AG10803 (cell line): ENCODE data around the gene TANC1.

Experiments used
- DNase-seq: peaks from one replicate; pipeline ENCODE4 v3.0.0; 2010; ENCODE audit warnings: low read depth
- H3K4me3 ChIP-seq: 2 replicates; pipeline ENCODE4 v1.5.1; 2011; ENCODE audit warnings: mild to moderate bottlenecking, low read length, control low read depth
- CTCF ChIP-seq: conservative IDR thresholded peaks from 2 replicates; pipeline ENCODE4 v1.5.1; 2011; ENCODE audit warnings: mild to moderate bottlenecking, low read length, control low read depth, inconsistent platforms

TANC1 gene

GRCh38 chr2:159227467-159227866 lies 259.0 kb downstream of the TANC1 start:
- DNase-seq: peak; percentile 35
- TF ChIP-seq CTCF: no peak
- peak overlapping the region; percentile 42 for H3K4me3 ChIP-seq

GRCh38 chr2:159228081-159228581 lies 259.7 kb downstream of the TANC1 start:
- peak; percentile 95 for DNase-seq
- TF ChIP-seq CTCF: peak; percentile 17; the same call in 1 of the 2 replicates
- peak overlapping the region; percentile 42 for H3K4me3 ChIP-seq

GRCh38 chr2:159229476-159230144 lies 261.2 kb downstream of the TANC1 start:
- no peak for DNase-seq
- TF ChIP-seq CTCF: no peak

DNA sequence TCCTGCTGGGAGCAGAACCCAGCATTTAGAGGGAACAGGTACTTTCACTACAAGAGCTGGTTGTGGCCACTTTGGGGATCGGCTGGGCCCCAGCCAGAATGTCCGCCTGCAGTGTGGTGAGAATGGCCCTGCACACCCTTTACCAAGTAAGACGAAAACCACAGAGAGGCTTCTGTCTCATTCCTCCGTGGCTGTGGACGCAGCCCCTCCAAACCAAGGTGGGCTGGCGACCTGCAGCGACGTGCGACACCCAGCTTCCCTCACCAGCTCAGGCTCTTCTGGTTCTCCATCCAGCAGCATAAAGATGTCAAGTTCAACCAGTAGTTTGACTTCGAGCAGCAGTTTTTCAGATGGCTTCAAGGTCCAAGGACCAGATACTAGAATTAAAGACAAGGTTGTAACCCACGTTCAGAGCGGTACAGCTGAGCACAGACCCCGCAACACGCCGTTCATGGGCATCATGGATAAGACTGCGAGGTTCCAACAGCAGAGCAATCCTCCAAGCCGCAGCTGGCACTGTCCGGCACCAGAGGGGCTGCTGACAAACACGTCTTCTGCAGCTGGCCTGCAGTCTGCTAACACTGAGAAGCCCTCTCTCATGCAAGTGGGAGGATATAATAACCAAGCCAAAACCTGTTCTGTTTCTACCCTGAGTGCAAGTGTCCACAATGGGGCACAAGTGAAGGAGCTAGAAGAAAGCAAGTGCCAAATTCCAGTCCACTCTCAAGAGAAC lies 261.9 kb downstream of the TANC1 start:
- TF ChIP-seq CTCF: no peak
- H3K4me3 ChIP-seq: no peak overlapping the region

More at GRCh38 chr2:159229476-159230144, 261.2 kb downstream of the TANC1 start:
- no peak overlapping the region for H3K4me3 ChIP-seq

GRCh38 chr2:159232456-159233170 lies 264.2 kb downstream of the TANC1 start:
- DNase-seq: no peak
- TF ChIP-seq CTCF: no peak
- H3K4me3 ChIP-seq: no peak overlapping the region

More for the DNA sequence above, 261.9 kb downstream of the TANC1 start:
- no peak for DNase-seq

GRCh38 chr2:159234868-159235267 lies 266.4 kb downstream of the TANC1 start:
- DNase-seq: no peak
- TF ChIP-seq CTCF: no peak
- H3K4me3 ChIP-seq: no peak overlapping the region
